Upper lobe of left lung (tissue), 6 donors: ENCODE results near the gene FHIT. TPM values are rescaled to one million over a fixed set of nuclear protein-coding genes. Genes with fewer than 3 reads are reported as not detected.

Experiments used
- ATAC-seq, 2 donors: fragments of 200-7000 bp; cut with Tn5 transposase; one replicate each; pipeline ENCODE4 v1.9.1; 2022; ENCODE audit warnings: mild to moderate bottlenecking in 2 of 2, moderate library complexity in 2 of 2; ENCODE audit not compliant: low FRiP score in 2 of 2
- DNase-seq, 2 donors: peaks; one replicate each; pipeline ENCODE4 v3.0.0-alpha.2; 2019 to 2020
- H3K27ac ChIP-seq, 4 donors: fragments of 200-600 bp; sonication (generic); one replicate each; pipeline ENCODE4 v1.5.1; 2016 to 2019
- H3K27me3 ChIP-seq, 4 donors: fragments of 200-600 bp; sonication (generic); one replicate each; pipeline ENCODE4 v1.5.1; 2017 to 2019
- H3K36me3 ChIP-seq, 4 donors: fragments of 200-600 bp; sonication (generic); one replicate each; pipeline ENCODE4 v1.5.1; 2016 to 2019
- H3K4me1 ChIP-seq, 4 donors: fragments of 200-600 bp; sonication (generic); one replicate each; pipeline ENCODE4 v1.5.1; 2018 to 2019
- H3K4me3 ChIP-seq, 4 donors: fragments of 200-600 bp; sonication (generic); one replicate each; pipeline ENCODE4 v1.5.1; 2017 to 2019; ENCODE audit warnings: mild to moderate bottlenecking in 2 of 4, moderate library complexity in 1 of 4
- H3K9me3 ChIP-seq, 4 donors: fragments of 200-600 bp; sonication (generic); one replicate each; pipeline ENCODE4 v1.5.1; 2018 to 2019
- EP300 ChIP-seq, 4 donors: sonication (generic); formaldehyde crosslinking; IDR thresholded peaks; one replicate each; pipeline ENCODE4 v1.5.1; 2017; ENCODE audit warnings: antibody characterized with exemption in 4 of 4, control low read depth in 2 of 4
- POLR2A ChIP-seq, 4 donors: fragments of 450-650 bp; IDR thresholded peaks; one replicate each; pipeline ENCODE4 v1.5.1; 2016 to 2017; ENCODE audit warnings: antibody characterized with exemption in 4 of 4, mild to moderate bottlenecking in 2 of 4
- POLR2AphosphoS5 ChIP-seq, 2 donors: sonication (generic); formaldehyde crosslinking; IDR thresholded peaks; one replicate each; pipeline ENCODE4 v1.5.1; 2017; ENCODE audit warnings: antibody characterized with exemption in 2 of 2
- WGBS, 2 donors: methylation state at CpG; one replicate each; pipeline ENCODE4 v1.1.5; 2017 to 2018; 5-methylcytosine and 5-hydroxymethylcytosine counted together
- total RNA-seq, 6 donors: library from RNA; depleted of rRNA in 4 of 6; stranded (reverse); fragments of >200 nt in 4 of 6; gene quantifications; one replicate each; pipeline versions ENCODE4 v1.1.0 to v1.2.1, GENCODE V29; 2016 to 2021
- TF ChIP-seq, protein P1 (sequence below), 6 experiments: fragments of 450-650 bp in 4 of 6; fragments of 200-600 bp in 2 of 6; sonication (generic) in 2 of 6; IDR thresholded peaks; one replicate each; pipeline ENCODE4 v1.5.1; 2016 to 2019; ENCODE audit warnings: antibody characterized with exemption in 6 of 6
- donor health status: DM: no; HTN: no; CAD: no; lungs with moderate emphysema.
- donor health status: DM: no; HTN: yes; CAD: no; lungs with severe emphysema.

The FHIT gene
- total RNA-seq, 6 donors from 2014 or later = 6.8 to 56.6 (median 11.1) TPM

DNA sequence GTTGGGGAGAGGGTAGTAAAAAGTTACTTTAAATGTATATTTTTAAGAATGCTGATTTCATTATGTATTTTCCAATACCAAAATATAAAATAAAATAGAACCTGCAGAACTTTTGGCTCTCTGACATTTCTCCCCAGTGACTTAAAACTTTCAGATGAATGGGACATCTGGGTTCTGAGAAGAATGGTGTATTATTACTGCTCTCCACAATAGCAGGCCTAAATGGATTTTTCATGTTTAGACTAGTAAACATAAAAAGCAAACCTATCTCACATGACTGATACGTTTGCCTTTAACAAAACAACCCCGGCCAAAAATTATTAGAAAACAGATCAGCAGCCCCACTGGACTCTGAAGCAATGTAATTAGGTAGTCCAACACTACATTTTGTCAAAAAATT lies 73.8 kb downstream of the FHIT start:
- 89 to 92% methylated on average over 2 of the region's 2 CpGs for WGBS, 2 donors
- Histone ChIP-seq H3K9me3 (no peaks in the 10 kb centered on the region), H3K36me3 (no peaks in the 10 kb centered on the region), H3K4me1 (no peaks in the 10 kb centered on the region), H3K4me3 (no peak overlapping the region), H3K27me3 (no peaks in the 10 kb centered on the region), H3K27ac (no peak overlapping the region)
- DNase-seq = no peak
- no peak for ATAC-seq
- no peak for TF ChIP-seq POLR2AphosphoS5 (IDR thresholded peaks at IDR 0.05)
- no peak for TF ChIP-seq POLR2A (IDR thresholded peaks at IDR 0.05)
- no peak for TF ChIP-seq EP300 (IDR thresholded peaks at IDR 0.05)

DNA sequence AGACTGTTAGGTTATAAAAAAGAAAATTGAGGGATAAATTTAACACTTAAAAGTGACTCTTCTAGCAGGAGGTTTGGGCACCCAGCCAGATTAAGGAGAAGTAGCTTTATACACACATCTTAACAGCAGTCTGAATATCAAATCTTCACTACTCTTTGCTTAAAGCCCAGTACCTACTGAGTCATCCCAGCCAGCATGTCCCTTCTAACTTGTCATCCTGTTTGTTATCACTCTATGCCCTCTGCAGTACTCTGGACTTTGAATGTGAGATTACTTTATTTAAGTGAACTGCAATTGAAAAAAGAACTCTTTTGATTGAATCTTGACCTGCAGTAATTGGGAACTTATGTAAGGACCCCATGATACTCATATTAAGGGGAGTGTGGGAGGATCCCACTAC lies 77.6 kb downstream of the FHIT start:
- Histone ChIP-seq H3K4me1 (no peaks in the 10 kb centered on the region), H3K27ac (no peak overlapping the region), H3K36me3 (no peaks in the 10 kb centered on the region), H3K4me3 (no peak overlapping the region), H3K9me3 (no peaks in the 10 kb centered on the region), H3K27me3 (no peaks in the 10 kb centered on the region)
- no peak for ATAC-seq
- TF ChIP-seq POLR2A (IDR thresholded peaks at IDR 0.05) = no peak
- no peak for TF ChIP-seq EP300 (IDR thresholded peaks at IDR 0.05)
- no peak for TF ChIP-seq POLR2AphosphoS5 (IDR thresholded peaks at IDR 0.05)
- no peak for DNase-seq

DNA sequence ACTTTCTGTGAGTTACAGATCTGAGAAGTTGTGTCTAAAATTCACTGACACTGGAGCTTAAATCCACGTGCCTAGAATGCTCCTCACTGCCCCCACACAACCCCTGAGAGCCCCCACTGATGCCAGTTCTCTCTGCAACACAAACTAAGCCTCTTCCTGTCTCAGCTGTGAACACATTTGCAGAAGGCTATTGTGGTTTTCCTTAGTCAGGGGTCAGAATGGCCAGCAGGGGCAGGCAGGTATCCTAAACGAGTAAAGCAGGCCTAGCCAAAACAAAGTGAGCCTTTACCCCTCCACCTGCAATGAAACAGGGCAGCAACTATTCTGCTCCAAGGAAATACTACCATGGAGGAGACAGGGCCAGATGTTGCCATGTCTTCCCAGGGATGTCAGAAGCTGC lies 78.6 kb downstream of the FHIT start:
- Histone ChIP-seq H3K36me3 (no peaks in the 10 kb centered on the region), H3K4me3 (no peak overlapping the region), H3K4me1 (no peaks in the 10 kb centered on the region), H3K27me3 (no peaks in the 10 kb centered on the region), H3K9me3 (no peaks in the 10 kb centered on the region), H3K27ac (no peak overlapping the region)
- ATAC-seq (no peak), DNase-seq (no peak)
- TF ChIP-seq EP300 (IDR thresholded peaks at IDR 0.05) = no peak
- TF ChIP-seq, protein P1, sequence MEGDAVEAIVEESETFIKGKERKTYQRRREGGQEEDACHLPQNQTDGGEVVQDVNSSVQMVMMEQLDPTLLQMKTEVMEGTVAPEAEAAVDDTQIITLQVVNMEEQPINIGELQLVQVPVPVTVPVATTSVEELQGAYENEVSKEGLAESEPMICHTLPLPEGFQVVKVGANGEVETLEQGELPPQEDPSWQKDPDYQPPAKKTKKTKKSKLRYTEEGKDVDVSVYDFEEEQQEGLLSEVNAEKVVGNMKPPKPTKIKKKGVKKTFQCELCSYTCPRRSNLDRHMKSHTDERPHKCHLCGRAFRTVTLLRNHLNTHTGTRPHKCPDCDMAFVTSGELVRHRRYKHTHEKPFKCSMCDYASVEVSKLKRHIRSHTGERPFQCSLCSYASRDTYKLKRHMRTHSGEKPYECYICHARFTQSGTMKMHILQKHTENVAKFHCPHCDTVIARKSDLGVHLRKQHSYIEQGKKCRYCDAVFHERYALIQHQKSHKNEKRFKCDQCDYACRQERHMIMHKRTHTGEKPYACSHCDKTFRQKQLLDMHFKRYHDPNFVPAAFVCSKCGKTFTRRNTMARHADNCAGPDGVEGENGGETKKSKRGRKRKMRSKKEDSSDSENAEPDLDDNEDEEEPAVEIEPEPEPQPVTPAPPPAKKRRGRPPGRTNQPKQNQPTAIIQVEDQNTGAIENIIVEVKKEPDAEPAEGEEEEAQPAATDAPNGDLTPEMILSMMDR (IDR thresholded peaks at IDR 0.05) = no peak
- no peak for TF ChIP-seq POLR2A (IDR thresholded peaks at IDR 0.05)
- TF ChIP-seq POLR2AphosphoS5 (IDR thresholded peaks at IDR 0.05) = no peak
- WGBS, 2 donors = 9 to 48% methylated on average over 2 of the region's 2 CpGs

DNA sequence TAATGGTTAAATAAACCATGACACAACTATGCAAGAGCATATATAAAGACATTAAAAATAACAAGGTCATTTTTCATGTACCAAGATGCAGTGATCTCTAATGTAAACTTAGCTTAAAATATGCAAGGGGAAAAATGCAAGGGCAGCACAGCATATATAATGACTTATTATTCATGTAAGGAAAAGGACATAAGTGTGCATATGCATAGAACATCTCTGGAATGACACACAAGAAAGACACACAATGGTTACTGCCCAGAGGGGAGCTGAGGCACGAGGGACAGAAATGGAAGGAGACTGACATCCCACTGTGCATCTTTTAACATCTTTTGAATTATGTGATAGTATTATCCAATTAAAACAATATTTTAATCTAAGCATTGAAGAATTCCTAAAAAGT lies 79.0 kb downstream of the FHIT start:
- Histone ChIP-seq H3K4me1 (no peaks in the 10 kb centered on the region), H3K4me3 (no peak overlapping the region), H3K27ac (no peak overlapping the region), H3K27me3 (no peaks in the 10 kb centered on the region), H3K36me3 (no peaks in the 10 kb centered on the region), H3K9me3 (no peaks in the 10 kb centered on the region)
- ATAC-seq = no peak
- no peak for DNase-seq
- TF ChIP-seq, protein P1 (IDR thresholded peaks at IDR 0.05) = no peak
- TF ChIP-seq EP300 (IDR thresholded peaks at IDR 0.05) (no peak), POLR2A (IDR thresholded peaks at IDR 0.05) (no peak), POLR2AphosphoS5 (IDR thresholded peaks at IDR 0.05) (no peak)
- 91 to 93% methylated on average over 1 of the region's 1 CpG for WGBS, 2 donors

DNA sequence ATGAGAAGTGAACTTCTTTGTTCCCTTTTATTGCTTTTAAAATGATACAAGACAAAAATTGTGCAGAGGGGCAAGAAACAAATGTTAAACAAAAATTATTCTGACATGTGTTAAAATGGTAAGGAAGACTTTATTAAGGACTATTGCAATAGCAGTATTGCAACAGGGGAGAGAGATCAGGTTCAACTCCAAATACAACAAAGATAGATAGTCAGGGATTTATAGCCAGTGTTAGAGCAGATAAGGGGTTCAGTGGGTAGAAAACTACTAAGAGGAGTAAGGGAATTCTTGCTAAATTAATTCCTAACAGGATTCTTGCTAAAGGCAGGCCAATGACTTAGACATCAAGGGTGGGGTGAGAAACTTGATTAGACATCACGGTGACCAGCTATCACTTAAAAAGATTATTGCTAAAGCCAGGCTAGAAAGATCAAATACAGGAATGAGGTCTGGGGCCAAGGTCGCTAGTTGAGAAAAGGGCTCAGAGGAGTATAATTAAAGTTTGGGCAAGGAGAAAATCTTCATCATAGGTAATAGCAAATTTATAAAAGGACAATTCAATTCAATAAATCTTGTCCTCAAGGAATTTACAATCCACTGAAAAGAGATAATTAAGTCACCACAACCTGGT lies 81.5 kb downstream of the FHIT start:
- H3K27ac ChIP-seq = no peak overlapping the region
- H3K4me1 ChIP-seq = no peaks in the 10 kb centered on the region
- DNase-seq = no peak
- H3K36me3 ChIP-seq = no peaks in the 10 kb centered on the region
- no peaks in the 10 kb centered on the region for H3K27me3 ChIP-seq
- WGBS, 2 donors = 95% methylated on average over 2 of the region's 2 CpGs
- H3K4me3 ChIP-seq = no peak overlapping the region
- no peak for ATAC-seq
- no peaks in the 10 kb centered on the region for H3K9me3 ChIP-seq
- TF ChIP-seq, protein P1 (IDR thresholded peaks at IDR 0.05) = no peak
- no peak for TF ChIP-seq EP300 (IDR thresholded peaks at IDR 0.05)
- no peak for TF ChIP-seq POLR2AphosphoS5 (IDR thresholded peaks at IDR 0.05)
- no peak for TF ChIP-seq POLR2A (IDR thresholded peaks at IDR 0.05)

DNA sequence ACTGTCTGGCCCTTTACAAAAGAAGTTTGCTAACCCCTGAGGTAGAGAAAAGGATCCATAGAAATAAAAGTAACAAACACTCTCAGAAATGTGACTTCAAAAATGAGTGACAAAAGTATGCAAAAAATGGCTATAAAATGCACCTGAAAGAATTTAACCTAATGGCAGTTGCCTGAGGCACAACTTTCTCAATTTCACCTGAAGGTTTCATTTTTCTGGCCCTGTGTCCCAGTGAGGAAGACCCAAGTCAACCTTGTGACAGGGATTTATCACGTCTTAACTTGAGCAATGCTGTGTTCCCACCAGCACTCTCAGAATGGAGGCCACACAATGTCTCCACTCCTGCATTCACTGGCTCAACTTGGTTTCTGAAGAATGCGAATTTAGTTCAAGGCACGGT lies 83.0 kb downstream of the FHIT start:
- TF ChIP-seq EP300 (IDR thresholded peaks at IDR 0.05) (no peak), POLR2AphosphoS5 (IDR thresholded peaks at IDR 0.05) (no peak), POLR2A (IDR thresholded peaks at IDR 0.05) (no peak)
- TF ChIP-seq, protein P1 (IDR thresholded peaks at IDR 0.05) = no peak
- no peak for DNase-seq
- no peaks in the 10 kb centered on the region for H3K27me3 ChIP-seq
- 90 to 99% methylated on average over 3 of the region's 3 CpGs for whole genome bisulfite sequencing, 2 donors
- no peak overlapping the region for H3K4me3 ChIP-seq
- no peak overlapping the region for H3K27ac ChIP-seq
- H3K36me3 ChIP-seq = no peaks in the 10 kb centered on the region
- H3K9me3 ChIP-seq = no peaks in the 10 kb centered on the region
- no peaks in the 10 kb centered on the region for H3K4me1 ChIP-seq
- no peak for ATAC-seq
